ENCODE results near the gene MORF4L1.

The MORF4L1 gene

DNA sequence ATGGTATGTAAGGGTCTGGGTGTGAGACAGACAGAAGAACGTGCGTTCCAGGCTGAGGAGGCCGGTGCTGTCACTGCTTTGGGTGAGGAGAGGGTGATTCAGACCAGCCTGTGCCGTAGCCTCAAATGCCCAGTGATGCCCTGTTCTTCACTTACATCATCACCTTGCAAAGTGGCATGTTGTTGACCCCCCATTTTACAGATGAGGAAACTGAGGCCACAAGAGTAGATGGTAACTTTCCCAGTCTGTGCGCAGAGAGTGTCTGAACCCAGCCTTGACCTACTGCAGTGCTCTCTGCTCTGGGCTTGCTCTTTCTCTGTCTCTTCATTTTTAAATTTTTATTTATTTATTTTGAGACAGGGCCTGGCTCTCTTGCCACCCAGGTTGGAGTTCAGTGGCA lies 73.8 kb downstream of the MORF4L1 start:
- no peak for DNase-seq (ENCODE audit: low read depth in 2 of 2)

DNA sequence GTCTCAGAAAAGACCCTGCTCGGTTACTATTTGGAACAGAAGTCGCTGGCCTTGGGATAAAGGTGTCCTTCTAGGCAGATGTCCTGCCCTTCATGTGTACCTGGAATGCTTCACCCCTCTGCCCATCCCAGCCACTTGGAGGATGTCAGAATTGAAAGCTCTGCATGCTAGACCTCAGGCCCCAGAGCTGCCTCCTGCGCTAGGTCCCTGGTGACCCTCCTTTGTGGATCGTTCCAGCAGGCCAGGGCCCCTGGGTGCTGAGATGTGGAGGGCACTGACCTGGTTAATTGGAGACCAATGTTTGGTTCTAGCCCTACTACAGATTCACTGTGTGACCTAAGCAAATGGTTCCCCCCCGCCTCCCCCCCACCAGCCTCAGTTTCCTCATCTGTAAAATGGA lies 74.8 kb downstream of the MORF4L1 start:
- DNase-seq (ENCODE audit: low read depth in 2 of 2), result no peak
